Measurements from ENCODE around the gene HOXC13.

Gene HOXC13

DNA sequence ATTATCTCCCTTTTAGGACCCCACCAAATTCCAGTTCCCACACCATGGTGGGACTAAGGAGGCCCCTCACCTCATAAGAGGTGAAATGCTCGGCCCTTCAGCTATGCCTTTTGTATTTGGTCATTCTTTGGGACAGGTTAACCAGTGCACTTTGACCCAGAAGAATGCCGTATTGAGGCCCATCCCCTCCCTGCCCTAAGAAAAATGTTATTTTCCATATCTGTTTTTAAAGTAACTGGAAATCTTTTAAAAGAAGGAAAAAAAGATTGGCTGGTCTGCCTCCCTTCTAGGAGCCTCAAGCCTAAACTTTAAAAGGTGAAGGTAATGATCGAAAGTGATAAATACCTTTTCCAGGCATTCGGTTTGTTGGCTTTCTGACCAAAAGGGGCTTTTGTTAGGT is 5.7 kb upstream of the HOXC13 start:
- DNase-seq (no peak), ATAC-seq (no peak)
- H3K4me1 Mint-ChIP-seq = peaks cover 8% of the 10 kb centered on the region
- H3K27ac Mint-ChIP-seq = no peak overlapping the region
- peaks cover 5% of the 10 kb centered on the region for H3K9me3 Mint-ChIP-seq
- peaks cover 93% of the 10 kb centered on the region for H3K27me3 Mint-ChIP-seq
- no peak overlapping the region for H3K4me3 Mint-ChIP-seq
- H3K36me3 Mint-ChIP-seq (ENCODE audit: low read depth) = peaks cover 3% of the 10 kb centered on the region

DNA sequence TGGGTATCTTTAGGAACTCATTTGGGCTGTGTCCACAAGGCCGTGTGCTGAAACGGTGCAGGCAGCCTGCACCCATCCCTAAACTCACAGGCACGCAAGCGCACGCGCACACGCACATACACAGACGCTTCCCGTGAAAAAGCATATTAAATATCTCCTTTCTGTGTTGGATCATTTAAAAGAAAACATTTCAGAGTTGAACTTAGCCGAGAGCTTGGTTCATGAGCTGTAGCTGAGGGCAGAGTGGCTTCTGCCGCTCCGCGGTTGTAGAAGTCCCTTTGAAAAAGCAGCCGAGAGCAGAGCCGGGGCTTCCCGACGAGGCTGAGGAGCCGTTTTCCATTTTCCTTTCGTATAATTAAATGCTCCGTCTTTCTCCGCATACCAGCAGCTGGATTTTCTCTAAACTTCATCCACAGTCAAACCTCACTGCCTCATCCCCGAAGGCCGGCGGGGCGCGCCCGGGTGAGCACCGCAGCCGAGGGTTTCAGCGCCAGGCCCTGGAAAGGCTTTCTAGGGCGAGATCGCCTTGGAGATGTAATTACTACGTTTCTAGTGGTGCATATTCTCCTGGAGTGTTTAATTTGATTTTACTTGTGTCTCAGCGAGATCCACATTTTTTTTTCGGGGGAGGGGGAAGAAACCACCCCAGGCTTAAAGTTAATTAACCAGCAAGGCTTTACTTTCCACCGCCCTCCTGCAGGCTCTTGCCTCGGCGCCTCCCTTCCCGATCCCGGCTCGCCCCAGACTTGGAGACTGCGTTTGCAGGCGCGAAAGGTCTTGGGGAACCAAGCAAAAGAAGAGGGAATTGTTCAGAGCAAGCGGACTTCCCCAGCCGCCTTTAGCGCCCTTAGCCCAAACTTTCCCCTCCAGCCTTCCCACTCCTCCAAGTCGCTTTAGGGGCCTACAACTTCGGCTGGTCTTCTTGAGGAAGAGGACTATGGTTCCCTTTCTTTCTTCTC is 3.0 kb upstream of the HOXC13 start:
- peak overlapping the region; percentile 17 for H3K4me3 Mint-ChIP-seq
- no peak for ATAC-seq
- peaks cover 89% of the 10 kb centered on the region for H3K27me3 Mint-ChIP-seq
- no peak for DNase-seq
- no peaks in the 10 kb centered on the region for H3K36me3 Mint-ChIP-seq (ENCODE audit: low read depth)
- H3K9me3 Mint-ChIP-seq = no peaks in the 10 kb centered on the region
- H3K27ac Mint-ChIP-seq = no peak overlapping the region
- peaks cover 7% of the 10 kb centered on the region for H3K4me1 Mint-ChIP-seq

DNA sequence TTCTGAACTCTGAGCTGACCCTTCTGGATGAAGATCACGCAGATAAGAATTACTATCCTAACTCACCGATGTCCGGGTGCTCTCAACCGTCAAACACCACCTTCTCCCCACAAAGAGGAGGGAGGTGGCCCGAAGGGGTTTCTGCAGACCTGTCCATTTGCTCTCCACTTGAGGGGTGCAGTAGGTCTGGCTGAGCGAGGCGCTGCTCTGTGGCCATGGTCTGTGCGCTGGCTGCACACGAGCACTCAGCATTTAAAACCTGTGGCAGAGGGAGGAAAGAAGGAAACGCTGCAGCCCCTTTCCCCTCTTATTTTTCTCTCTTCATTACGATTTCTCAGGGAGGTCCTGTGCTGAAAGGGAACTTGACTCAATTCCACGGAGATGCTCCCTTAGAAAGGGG is 1.5 kb upstream of the HOXC13 start:
- no peak for DNase-seq
- Mint-ChIP-seq H3K27ac (no peak overlapping the region), H3K36me3 (ENCODE audit: low read depth) (no peaks in the 10 kb centered on the region), H3K9me3 (no peaks in the 10 kb centered on the region), H3K4me3 (no peak overlapping the region), H3K4me1 (peaks cover 7% of the 10 kb centered on the region), H3K27me3 (peaks cover 89% of the 10 kb centered on the region)
- no peak for ATAC-seq

DNA sequence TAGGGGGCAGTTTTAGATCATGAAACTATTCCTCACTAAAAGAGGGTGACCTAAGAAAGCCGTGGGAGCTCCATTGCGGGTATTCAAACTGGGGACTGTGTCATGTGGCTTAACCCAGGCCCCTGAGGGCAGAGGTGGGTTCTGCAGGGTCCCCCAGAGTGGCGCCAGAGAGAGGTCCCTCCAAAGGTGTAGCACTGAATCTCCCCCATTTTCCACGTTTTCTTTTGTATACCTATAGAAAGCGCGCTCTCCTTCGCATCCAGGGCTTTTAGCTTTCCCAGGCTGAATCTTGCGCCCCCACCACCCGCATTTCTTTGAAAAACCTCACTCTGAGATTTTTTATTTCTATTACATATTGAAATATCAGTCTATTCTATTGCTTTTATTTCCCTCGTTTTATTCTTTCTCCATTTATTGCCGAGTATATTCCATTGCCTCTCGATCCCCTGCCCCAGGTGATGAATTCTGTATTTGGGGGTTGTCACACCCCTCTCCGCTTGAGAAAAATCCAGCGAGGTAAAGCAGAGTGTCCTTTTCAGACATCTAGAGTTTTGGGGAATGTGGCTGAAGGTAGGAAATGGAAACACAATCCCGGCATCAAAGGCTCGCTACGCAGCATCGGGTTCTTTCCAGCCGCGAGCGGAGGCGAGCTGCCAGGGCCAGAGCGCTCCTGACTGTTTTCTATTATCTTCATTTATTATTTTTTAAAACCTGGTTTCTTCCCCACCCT is 870 bp upstream of the HOXC13 start:
- DNase-seq (no peak), ATAC-seq (no peak)
- peaks cover 89% of the 10 kb centered on the region for H3K27me3 Mint-ChIP-seq
- no peaks in the 10 kb centered on the region for H3K9me3 Mint-ChIP-seq
- no peak overlapping the region for H3K4me3 Mint-ChIP-seq
- H3K36me3 Mint-ChIP-seq (ENCODE audit: low read depth) = no peaks in the 10 kb centered on the region
- no peak overlapping the region for H3K27ac Mint-ChIP-seq
- H3K4me1 Mint-ChIP-seq = peaks cover 7% of the 10 kb centered on the region

DNA sequence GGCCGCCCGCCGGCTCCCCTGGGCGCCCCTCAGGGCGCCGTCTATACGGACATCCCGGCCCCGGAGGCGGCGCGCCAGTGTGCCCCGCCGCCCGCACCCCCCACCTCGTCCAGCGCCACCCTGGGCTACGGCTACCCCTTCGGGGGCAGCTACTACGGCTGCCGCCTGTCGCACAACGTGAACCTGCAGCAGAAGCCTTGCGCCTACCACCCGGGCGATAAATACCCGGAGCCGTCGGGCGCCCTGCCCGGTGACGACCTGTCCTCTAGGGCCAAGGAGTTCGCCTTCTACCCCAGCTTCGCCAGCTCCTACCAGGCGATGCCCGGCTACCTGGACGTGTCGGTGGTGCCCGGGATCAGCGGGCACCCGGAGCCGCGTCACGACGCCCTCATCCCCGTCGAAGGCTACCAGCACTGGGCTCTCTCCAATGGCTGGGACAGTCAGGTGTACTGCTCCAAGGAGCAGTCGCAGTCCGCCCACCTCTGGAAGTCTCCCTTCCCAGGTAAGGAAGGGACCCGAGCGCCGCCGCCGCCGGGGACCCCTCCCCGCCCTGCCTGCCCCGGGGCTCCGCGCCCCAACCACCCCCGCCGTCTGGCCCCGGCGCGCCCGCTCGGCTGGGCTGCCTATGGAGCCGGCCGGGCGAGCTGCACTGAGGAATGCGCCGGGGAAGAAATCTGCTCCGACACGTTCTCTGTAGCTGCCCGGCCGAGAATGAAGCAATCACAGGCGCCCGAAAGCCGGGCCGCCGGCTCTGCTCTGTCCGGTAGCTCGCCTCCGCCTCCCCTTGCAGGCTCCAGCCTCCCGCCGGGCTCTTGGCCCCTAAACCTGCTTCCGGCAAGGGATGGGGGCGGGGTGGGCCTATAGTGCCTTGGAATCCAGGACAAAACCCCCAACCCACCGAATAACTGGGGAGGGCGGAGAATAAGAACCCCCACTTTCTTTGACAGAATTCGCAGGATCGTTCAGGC is 794 bp downstream of the HOXC13 start:
- DNase-seq (no peak), ATAC-seq (no peak)
- H3K36me3 Mint-ChIP-seq (ENCODE audit: low read depth) = no peaks in the 10 kb centered on the region
- H3K4me3 Mint-ChIP-seq = no peak overlapping the region
- H3K27me3 Mint-ChIP-seq = peaks cover 88% of the 10 kb centered on the region
- H3K9me3 Mint-ChIP-seq = no peaks in the 10 kb centered on the region
- no peak overlapping the region for H3K27ac Mint-ChIP-seq
- H3K4me1 Mint-ChIP-seq = peaks cover 7% of the 10 kb centered on the region

DNA sequence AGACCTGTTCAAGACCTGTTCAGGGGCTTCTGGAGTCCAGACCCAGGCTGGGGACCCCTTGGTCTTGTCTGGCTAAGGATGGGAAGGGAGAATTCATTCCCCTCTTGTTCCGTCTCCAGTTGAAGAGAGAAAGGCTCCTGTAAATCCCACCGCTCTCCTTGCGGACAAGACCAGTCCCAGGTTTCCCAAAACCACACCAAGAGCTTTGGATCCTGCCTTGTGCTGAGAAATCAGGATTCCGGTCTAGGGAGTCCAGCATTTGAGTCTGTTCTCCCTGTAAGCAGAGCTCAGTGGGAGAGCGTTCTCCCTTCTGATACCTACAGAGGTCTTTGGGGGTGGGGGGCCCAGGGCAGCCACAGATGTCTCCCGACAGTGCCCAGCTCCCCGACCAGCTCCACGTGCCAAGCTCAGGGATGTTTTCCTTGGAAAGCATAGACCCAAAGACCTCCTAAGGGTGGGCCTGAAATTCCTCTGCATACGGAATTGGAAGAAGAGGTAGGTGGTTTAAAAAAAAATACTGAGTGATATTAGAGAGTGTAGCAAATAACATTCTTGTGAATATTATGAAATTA is 1.9 kb downstream of the HOXC13 start:
- H3K27ac Mint-ChIP-seq = no peak overlapping the region
- H3K4me3 Mint-ChIP-seq = no peak overlapping the region
- H3K4me1 Mint-ChIP-seq = peaks cover 1% of the 10 kb centered on the region
- ATAC-seq = no peak
- peaks cover 88% of the 10 kb centered on the region for H3K27me3 Mint-ChIP-seq
- H3K9me3 Mint-ChIP-seq = no peaks in the 10 kb centered on the region
- H3K36me3 Mint-ChIP-seq (ENCODE audit: low read depth) = no peaks in the 10 kb centered on the region
- DNase-seq = no peak

DNA sequence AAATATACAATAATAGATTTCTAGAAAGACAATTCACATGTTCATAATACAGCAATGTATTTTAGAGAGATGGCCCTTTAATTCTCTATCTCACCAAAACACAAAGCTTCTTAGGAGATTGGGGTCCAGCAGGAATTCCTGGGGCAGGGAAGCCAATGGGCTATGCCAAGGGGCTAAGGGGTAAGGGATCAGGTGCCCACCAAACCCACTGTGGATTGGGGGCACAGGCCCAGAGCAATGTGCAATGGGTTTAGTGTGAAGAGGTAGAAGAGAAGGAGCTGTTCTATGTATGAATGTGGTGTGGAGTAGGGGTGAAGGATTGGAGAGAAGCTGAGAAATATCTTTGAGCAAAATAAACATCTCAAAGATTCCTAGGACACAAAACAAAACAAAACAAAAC is 2.6 kb downstream of the HOXC13 start:
- peaks cover 88% of the 10 kb centered on the region for H3K27me3 Mint-ChIP-seq
- no peak for ATAC-seq

DNA sequence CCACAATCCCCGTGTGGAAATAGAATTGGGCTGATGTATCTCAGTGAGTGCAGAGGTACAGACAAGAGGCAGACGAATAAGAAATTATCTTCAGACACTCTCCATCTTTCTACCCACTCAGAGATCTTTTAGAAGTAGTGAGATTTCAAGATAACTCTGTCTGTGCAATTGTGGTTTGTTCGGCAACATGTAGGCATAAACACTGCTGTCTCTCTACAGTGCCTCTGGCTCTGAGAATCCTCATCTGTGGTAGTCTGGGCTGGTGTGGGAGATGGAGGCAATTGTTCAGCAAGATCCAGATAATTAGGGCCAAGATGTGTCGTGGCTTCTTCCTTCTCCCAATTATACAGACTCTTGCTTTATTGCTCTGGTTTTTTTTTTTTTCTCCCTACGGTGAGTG is 3.1 kb downstream of the HOXC13 start:
- no peak for DNase-seq
- H3K36me3 Mint-ChIP-seq (ENCODE audit: low read depth) = no peaks in the 10 kb centered on the region
- ATAC-seq = no peak
- H3K27ac Mint-ChIP-seq = no peak overlapping the region
- peaks cover 89% of the 10 kb centered on the region for H3K27me3 Mint-ChIP-seq
- H3K4me3 Mint-ChIP-seq = no peak overlapping the region
- H3K4me1 Mint-ChIP-seq = no peaks in the 10 kb centered on the region
- no peaks in the 10 kb centered on the region for H3K9me3 Mint-ChIP-seq

More for the DNA sequence above, 2.6 kb downstream of the HOXC13 start:
- Mint-ChIP-seq H3K4me1 (peaks cover under 1% of the 10 kb centered on the region), H3K9me3 (no peaks in the 10 kb centered on the region), H3K4me3 (no peak overlapping the region), H3K36me3 (ENCODE audit: low read depth) (no peaks in the 10 kb centered on the region), H3K27ac (no peak overlapping the region)
- no peak for DNase-seq

DNA sequence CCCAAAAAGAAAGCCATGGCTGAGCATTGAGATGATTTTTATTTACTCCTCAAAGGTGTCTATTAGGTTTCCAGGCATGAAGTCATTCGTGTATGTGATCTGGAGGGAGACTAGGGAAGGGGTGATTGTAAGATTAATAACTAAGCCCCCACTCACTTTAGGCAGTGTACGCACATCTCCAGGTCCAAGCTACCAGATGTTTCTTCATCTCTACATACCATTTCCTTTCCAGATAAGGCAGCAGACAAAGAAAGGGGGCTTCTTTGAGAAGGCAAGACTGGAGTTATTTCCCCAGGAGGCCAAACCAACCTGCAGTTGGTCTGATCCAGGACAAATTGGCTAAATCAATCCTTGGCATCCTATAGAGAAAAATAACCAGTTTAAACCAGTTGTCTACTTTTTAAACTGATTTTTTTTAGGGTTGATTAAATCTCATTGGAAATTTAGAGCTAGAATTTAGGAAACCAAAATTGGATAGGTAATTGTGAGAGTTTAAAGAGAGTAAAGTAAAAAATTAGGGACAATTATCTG is 3.9 kb downstream of the HOXC13 start:
- no peaks in the 10 kb centered on the region for H3K36me3 Mint-ChIP-seq (ENCODE audit: low read depth)
- ATAC-seq (no peak), DNase-seq (no peak)
- H3K4me3 Mint-ChIP-seq = no peak overlapping the region
- H3K4me1 Mint-ChIP-seq = no peaks in the 10 kb centered on the region
- H3K27me3 Mint-ChIP-seq = peaks cover 88% of the 10 kb centered on the region
- no peak overlapping the region for H3K27ac Mint-ChIP-seq
- no peaks in the 10 kb centered on the region for H3K9me3 Mint-ChIP-seq

DNA sequence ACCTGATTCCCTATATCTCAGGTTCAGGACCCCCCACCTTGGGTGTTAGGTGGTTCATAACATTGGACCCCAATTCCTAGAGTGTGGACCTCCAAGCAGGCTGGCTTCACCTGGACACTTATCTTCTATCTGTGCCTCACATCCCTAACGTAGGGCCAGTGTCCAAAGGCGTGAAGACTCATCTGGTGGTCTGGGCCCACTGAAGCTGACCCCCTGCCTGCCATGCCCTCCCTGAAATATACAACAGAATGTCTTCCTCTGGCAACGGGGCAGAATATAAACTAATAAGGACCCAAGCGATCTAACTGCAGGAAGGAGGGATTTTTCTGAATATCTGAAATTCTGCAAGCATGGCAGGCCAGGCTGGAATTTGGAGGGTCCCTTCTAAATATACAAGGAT is 5.6 kb downstream of the HOXC13 start:
- Mint-ChIP-seq H3K4me1 (no peaks in the 10 kb centered on the region), H3K27me3 (peaks cover 90% of the 10 kb centered on the region), H3K9me3 (no peaks in the 10 kb centered on the region), H3K27ac (no peak overlapping the region), H3K36me3 (ENCODE audit: low read depth) (no peaks in the 10 kb centered on the region), H3K4me3 (no peak overlapping the region)
- ATAC-seq = no peak
- no peak for DNase-seq

DNA sequence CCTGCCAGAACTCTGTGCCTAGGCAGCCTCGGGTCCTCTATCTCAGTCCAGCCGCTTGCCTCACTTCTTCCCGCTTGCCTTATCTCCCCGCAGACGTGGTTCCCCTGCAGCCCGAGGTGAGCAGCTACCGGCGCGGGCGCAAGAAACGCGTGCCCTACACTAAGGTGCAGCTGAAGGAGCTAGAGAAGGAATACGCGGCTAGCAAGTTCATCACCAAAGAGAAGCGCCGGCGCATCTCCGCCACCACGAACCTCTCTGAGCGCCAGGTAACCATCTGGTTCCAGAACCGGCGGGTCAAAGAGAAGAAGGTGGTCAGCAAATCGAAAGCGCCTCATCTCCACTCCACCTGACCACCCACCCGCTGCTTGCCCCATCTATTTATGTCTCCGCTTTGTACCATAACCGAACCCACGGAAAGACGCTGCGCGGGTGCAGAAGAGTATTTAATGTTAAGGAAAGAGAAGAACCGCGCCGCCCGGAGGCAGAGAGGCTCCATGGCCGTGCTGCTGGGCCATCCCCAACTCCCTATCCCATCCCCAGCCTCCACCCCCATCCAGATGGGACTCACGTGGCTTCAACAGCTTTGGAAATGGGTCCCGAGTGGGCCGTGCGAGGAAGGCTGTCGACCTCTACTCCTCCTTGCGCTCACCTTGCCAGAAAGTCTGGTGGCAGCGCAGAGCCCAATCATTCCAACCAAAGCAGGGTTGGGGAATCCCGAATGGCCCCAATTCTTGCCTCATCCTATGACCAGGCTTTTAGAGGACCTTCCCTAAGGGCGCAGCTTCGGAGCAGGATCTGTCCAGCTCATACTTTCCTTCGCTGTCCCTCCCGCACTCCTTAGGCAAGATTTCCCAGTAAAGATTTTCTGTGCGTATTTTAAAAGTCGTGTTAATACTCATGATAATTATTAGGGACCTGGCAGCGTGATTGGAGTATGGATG is 6.5 kb downstream of the HOXC13 start:
- no peak overlapping the region for H3K27ac Mint-ChIP-seq
- no peak for DNase-seq
- no peaks in the 10 kb centered on the region for H3K36me3 Mint-ChIP-seq (ENCODE audit: low read depth)
- no peak for ATAC-seq
- H3K27me3 Mint-ChIP-seq = peaks cover 91% of the 10 kb centered on the region
- H3K4me1 Mint-ChIP-seq = no peaks in the 10 kb centered on the region
- H3K9me3 Mint-ChIP-seq = no peaks in the 10 kb centered on the region
- H3K4me3 Mint-ChIP-seq = no peak overlapping the region

DNA sequence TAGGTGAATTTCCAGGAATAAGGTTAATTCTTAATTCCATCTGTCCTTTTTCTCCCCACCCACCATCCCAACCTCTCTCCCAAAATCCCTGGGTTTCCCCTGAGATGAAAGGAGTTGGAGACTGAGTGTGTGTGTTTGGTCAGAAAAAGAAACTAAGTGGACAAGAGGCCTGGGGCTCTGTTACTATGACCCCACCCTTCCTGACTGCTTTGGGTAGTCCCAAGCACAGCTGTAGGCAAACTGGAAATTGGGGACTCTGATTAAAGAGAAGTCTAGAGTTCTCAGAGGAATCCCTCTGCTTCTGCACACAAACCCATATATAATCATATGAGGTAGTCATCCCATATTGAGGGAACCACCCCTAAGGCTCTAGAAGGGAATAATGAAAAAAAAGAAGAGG is 9.1 kb downstream of the HOXC13 start:
- Mint-ChIP-seq H3K36me3 (ENCODE audit: low read depth) (no peaks in the 10 kb centered on the region), H3K27me3 (peaks cover 93% of the 10 kb centered on the region), H3K4me1 (no peaks in the 10 kb centered on the region), H3K27ac (no peak overlapping the region), H3K9me3 (no peaks in the 10 kb centered on the region), H3K4me3 (no peak overlapping the region)
- no peak for ATAC-seq
- DNase-seq = no peak
